SK-N-SH treated with all-trans-retinoic acid at 6 μM for 48 hours (cell line): Measurements from ENCODE around the gene ATP5F1B.

Experiments used
- ARNTL ChIP-seq: fragments of 450-650 bp; formaldehyde crosslinking; IDR thresholded peaks from 2 replicates; pipeline ENCODE4 v1.5.0; 2020; ENCODE audit warnings: low read depth, mild to moderate bottlenecking, moderate library complexity, borderline replicate concordance
- CSDC2 ChIP-seq: fragments of 250-450 bp; sonication (Bioruptor Pico); IDR thresholded peaks from 2 replicates; pipeline ENCODE4 v1.5.0; 2020; ENCODE audit warnings: mild to moderate bottlenecking, moderate library complexity
- ESRRG ChIP-seq: fragments of 250-450 bp; sonication (Bioruptor Pico); IDR thresholded peaks from 2 replicates; pipeline ENCODE4 v1.6.1; 2021; ENCODE audit warnings: mild to moderate bottlenecking
- GLIS3 ChIP-seq: fragments of 250-450 bp; sonication (Bioruptor Pico); IDR thresholded peaks from 2 replicates; pipeline ENCODE4 v1.5.0; 2020; ENCODE audit warnings: mild to moderate bottlenecking, moderate library complexity
- RARB ChIP-seq: fragments of 250-450 bp; sonication (Bioruptor Pico); IDR thresholded peaks from 2 replicates; pipeline ENCODE4 v1.8.0; 2021; ENCODE audit warnings: mild to moderate bottlenecking, moderate library complexity
- SNAI2 ChIP-seq: fragments of 250-450 bp; sonication (Bioruptor Pico); IDR thresholded peaks from 2 replicates; pipeline ENCODE4 v1.5.0; 2020; ENCODE audit warnings: mild to moderate bottlenecking, moderate library complexity
- TCF4 ChIP-seq: fragments of 250-450 bp; sonication (Bioruptor Pico); IDR thresholded peaks from 2 replicates; pipeline ENCODE4 v1.8.0; 2021; ENCODE audit warnings: mild to moderate bottlenecking, moderate library complexity, borderline replicate concordance
- ZC3H10 ChIP-seq: fragments of 250-450 bp; sonication (Bioruptor Pico); IDR thresholded peaks from 2 replicates; pipeline ENCODE4 v1.5.1; 2021; ENCODE audit warnings: mild to moderate bottlenecking, moderate library complexity
- ZFP30 ChIP-seq: fragments of 450-650 bp; formaldehyde crosslinking; IDR thresholded peaks from 2 replicates; pipeline ENCODE4 v1.5.0; 2022; ENCODE audit warnings: mild to moderate bottlenecking, moderate library complexity
- ZNF565 ChIP-seq: fragments of 450-650 bp; formaldehyde crosslinking; conservative IDR thresholded peaks from 2 replicates; pipeline ENCODE4 v1.5.0; 2020; ENCODE audit warnings: low read depth, mild to moderate bottlenecking, moderate library complexity
- ZNF70 ChIP-seq: fragments of 450-650 bp; formaldehyde crosslinking; IDR thresholded peaks from 2 replicates; pipeline ENCODE4 v1.5.0; 2020; ENCODE audit warnings: mild to moderate bottlenecking, moderate library complexity
- TF ChIP-seq, protein P1 (sequence below): fragments of 250-450 bp; sonication (Bioruptor Pico); IDR thresholded peaks from 2 replicates; pipeline ENCODE4 v1.5.1; 2020; ENCODE audit warnings: low read depth, mild to moderate bottlenecking, moderate library complexity
- TF ChIP-seq, protein P2 (sequence below): fragments of 250-450 bp; sonication (Bioruptor Pico); IDR thresholded peaks from 2 replicates; pipeline ENCODE4 v1.5.0; 2020; ENCODE audit warnings: mild to moderate bottlenecking, moderate library complexity
- TF ChIP-seq, protein P3 (sequence below): fragments of 250-450 bp; sonication (Bioruptor Pico); IDR thresholded peaks from 2 replicates; pipeline ENCODE4 v1.8.0; 2020; ENCODE audit warnings: mild to moderate bottlenecking, moderate library complexity, borderline replicate concordance

DNA sequence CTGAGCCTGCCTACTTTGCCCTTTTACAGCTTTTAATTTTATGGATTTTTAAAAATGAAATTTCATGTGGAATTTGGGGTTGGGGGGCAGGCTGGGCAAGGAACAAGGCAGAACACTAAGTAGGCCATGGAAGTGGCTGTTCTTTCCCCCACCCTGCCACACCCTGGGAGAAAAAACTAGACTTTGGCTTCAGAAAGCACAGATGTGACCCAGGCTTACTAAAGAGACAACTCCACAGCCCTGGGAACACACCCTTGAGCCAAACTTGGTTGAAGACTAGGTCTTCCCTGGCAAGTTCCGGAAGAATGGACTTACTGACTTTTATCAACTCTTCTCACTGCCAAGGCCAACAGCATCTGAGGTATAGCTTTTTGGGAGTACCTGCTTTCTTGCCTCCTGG is 56.0 kb downstream of the ATP5F1B start:
- TF ChIP-seq ZNF70 (CRISPR knock-in tag) = no peak
- TF ChIP-seq TCF4 (CRISPR knock-in tag) = no peak
- TF ChIP-seq RARB = no peak
- no peak for TF ChIP-seq ARNTL (CRISPR knock-in tag)
- TF ChIP-seq, protein P1, sequence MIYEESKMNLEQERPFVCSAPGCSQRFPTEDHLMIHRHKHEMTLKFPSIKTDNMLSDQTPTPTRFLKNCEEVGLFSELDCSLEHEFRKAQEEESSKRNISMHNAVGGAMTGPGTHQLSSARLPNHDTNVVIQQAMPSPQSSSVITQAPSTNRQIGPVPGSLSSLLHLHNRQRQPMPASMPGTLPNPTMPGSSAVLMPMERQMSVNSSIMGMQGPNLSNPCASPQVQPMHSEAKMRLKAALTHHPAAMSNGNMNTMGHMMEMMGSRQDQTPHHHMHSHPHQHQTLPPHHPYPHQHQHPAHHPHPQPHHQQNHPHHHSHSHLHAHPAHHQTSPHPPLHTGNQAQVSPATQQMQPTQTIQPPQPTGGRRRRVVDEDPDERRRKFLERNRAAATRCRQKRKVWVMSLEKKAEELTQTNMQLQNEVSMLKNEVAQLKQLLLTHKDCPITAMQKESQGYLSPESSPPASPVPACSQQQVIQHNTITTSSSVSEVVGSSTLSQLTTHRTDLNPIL (CRISPR knock-in tag) = no peak
- no peak for TF ChIP-seq ZC3H10 (CRISPR knock-in tag)
- TF ChIP-seq GLIS3 (CRISPR knock-in tag) = no peak
- TF ChIP-seq ESRRG (CRISPR knock-in tag) = no peak
- no peak for TF ChIP-seq ZFP30
- no peak for TF ChIP-seq CSDC2 (CRISPR knock-in tag)
- TF ChIP-seq, protein P2, sequence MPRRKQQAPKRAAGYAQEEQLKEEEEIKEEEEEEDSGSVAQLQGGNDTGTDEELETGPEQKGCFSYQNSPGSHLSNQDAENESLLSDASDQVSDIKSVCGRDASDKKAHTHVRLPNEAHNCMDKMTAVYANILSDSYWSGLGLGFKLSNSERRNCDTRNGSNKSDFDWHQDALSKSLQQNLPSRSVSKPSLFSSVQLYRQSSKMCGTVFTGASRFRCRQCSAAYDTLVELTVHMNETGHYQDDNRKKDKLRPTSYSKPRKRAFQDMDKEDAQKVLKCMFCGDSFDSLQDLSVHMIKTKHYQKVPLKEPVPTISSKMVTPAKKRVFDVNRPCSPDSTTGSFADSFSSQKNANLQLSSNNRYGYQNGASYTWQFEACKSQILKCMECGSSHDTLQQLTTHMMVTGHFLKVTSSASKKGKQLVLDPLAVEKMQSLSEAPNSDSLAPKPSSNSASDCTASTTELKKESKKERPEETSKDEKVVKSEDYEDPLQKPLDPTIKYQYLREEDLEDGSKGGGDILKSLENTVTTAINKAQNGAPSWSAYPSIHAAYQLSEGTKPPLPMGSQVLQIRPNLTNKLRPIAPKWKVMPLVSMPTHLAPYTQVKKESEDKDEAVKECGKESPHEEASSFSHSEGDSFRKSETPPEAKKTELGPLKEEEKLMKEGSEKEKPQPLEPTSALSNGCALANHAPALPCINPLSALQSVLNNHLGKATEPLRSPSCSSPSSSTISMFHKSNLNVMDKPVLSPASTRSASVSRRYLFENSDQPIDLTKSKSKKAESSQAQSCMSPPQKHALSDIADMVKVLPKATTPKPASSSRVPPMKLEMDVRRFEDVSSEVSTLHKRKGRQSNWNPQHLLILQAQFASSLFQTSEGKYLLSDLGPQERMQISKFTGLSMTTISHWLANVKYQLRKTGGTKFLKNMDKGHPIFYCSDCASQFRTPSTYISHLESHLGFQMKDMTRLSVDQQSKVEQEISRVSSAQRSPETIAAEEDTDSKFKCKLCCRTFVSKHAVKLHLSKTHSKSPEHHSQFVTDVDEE = no peak
- TF ChIP-seq, protein P3, sequence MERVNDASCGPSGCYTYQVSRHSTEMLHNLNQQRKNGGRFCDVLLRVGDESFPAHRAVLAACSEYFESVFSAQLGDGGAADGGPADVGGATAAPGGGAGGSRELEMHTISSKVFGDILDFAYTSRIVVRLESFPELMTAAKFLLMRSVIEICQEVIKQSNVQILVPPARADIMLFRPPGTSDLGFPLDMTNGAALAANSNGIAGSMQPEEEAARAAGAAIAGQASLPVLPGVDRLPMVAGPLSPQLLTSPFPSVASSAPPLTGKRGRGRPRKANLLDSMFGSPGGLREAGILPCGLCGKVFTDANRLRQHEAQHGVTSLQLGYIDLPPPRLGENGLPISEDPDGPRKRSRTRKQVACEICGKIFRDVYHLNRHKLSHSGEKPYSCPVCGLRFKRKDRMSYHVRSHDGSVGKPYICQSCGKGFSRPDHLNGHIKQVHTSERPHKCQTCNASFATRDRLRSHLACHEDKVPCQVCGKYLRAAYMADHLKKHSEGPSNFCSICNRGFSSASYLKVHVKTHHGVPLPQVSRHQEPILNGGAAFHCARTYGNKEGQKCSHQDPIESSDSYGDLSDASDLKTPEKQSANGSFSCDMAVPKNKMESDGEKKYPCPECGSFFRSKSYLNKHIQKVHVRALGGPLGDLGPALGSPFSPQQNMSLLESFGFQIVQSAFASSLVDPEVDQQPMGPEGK (CRISPR knock-in tag) = no peak
- no peak for TF ChIP-seq ZNF565 (CRISPR knock-in tag)
- TF ChIP-seq SNAI2 (CRISPR knock-in tag) = no peak
